ENCODE data around the gene GALNT17.

The GALNT17 gene

GRCh38 chr7:71285571-71286145, 153.7 kb downstream of the GALNT17 start:
- no peak for DNase-seq (ENCODE audit: low read depth in 2 of 2)

GRCh38 chr7:71286336-71286735, 154.4 kb downstream of the GALNT17 start:
- DNase-seq (ENCODE audit: low read depth in 2 of 2) = no peak

GRCh38 chr7:71286924-71287323, 155.0 kb downstream of the GALNT17 start:
- no peak for DNase-seq (ENCODE audit: low read depth in 2 of 2)

GRCh38 chr7:71290452-71290851, 158.5 kb downstream of the GALNT17 start:
- DNase-seq (ENCODE audit: low read depth in 2 of 2) = no peak

- no peak for DNase-seq (ENCODE audit: low read depth in 2 of 2)
Observed at GRCh38 chr7:71298378-71298777, 166.4 kb downstream of the GALNT17 start.

- DNase-seq (ENCODE audit: low read depth in 2 of 2) = no peak
Observed at GRCh38 chr7:71300086-71300485, 168.1 kb downstream of the GALNT17 start.

GRCh38 chr7:71300603-71301002, 168.7 kb downstream of the GALNT17 start:
- no peak for DNase-seq (ENCODE audit: low read depth in 2 of 2)

- DNase-seq (ENCODE audit: low read depth in 2 of 2) = no peak
Observed at GRCh38 chr7:71301167-71301566, 169.2 kb downstream of the GALNT17 start.

- no peak for DNase-seq (ENCODE audit: low read depth in 2 of 2)
Observed at GRCh38 chr7:71303566-71303965, 171.6 kb downstream of the GALNT17 start.

GRCh38 chr7:71308096-71308495, 176.2 kb downstream of the GALNT17 start:
- no peak for DNase-seq (ENCODE audit: low read depth in 2 of 2)

GRCh38 chr7:71311576-71311975, 179.6 kb downstream of the GALNT17 start:
- DNase-seq (ENCODE audit: low read depth in 2 of 2) = no peak

- no peak for DNase-seq (ENCODE audit: low read depth in 2 of 2)
Observed at GRCh38 chr7:71312755-71313490, 181.0 kb downstream of the GALNT17 start.

- DNase-seq (ENCODE audit: low read depth in 2 of 2) = no peak
Observed at GRCh38 chr7:71313553-71313952, 181.6 kb downstream of the GALNT17 start.

- no peak for DNase-seq (ENCODE audit: low read depth in 2 of 2)
Observed at GRCh38 chr7:71320916-71321315, 189.0 kb downstream of the GALNT17 start.

GRCh38 chr7:71322201-71322600, 190.3 kb downstream of the GALNT17 start:
- no peak for DNase-seq (ENCODE audit: low read depth in 2 of 2)

- DNase-seq (ENCODE audit: low read depth in 2 of 2) = no peak
Observed at GRCh38 chr7:71323726-71324125, 191.8 kb downstream of the GALNT17 start.

GRCh38 chr7:71325151-71325550, 193.2 kb downstream of the GALNT17 start:
- DNase-seq (ENCODE audit: low read depth in 2 of 2) = no peak

- no peak for DNase-seq (ENCODE audit: low read depth in 2 of 2)
Observed at GRCh38 chr7:71326595-71326994, 194.7 kb downstream of the GALNT17 start.

- DNase-seq (ENCODE audit: low read depth in 2 of 2) = no peak
Observed at GRCh38 chr7:71327946-71328345, 196.0 kb downstream of the GALNT17 start.

- no peak for DNase-seq (ENCODE audit: low read depth in 2 of 2)
Observed at GRCh38 chr7:71329030-71329660, 197.2 kb downstream of the GALNT17 start.

GRCh38 chr7:71332207-71332606, 200.3 kb downstream of the GALNT17 start:
- no peak for DNase-seq (ENCODE audit: low read depth in 2 of 2)

GRCh38 chr7:71334541-71334940, 202.6 kb downstream of the GALNT17 start:
- no peak for DNase-seq (ENCODE audit: low read depth in 2 of 2)

GRCh38 chr7:71338866-71339265, 206.9 kb downstream of the GALNT17 start:
- no peak for DNase-seq (ENCODE audit: low read depth in 2 of 2)
